Fibroblast of skin of abdomen (primary cell): ENCODE data around the gene NCKAP5.
A peak's percentile ranks its signal among the peaks of the same experiment; 100 is the strongest.

Source experiments
- DNase-seq: peaks from one replicate; pipeline ENCODE4 v3.0.0-alpha.2; 2013

NCKAP5 gene

GRCh38 chr2:133135035-133135654 lies 433.1 kb downstream of the NCKAP5 start:
- DNase-seq: no peak

- no peak for DNase-seq
Measured at GRCh38 chr2:133130548-133131246, 437.6 kb downstream of the NCKAP5 start.

DNA sequence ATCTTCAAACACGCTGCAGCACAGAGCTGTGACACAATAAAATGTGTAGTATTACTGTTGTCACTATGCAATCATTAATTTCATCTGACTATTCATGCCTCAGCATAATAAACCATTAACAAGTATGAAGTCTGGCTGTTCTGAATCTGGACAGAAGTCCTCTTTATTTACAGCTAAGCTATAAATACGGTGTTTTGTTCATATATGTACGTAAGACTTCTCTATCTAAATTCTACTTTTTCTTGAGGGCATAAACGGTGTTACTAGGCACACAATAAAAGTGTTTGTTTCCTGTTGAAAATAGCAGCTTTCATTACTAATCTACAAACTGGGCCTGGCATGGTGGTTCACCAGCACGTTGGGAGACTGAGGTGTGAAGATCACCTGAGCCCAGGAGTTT lies 443.8 kb downstream of the NCKAP5 start:
- DNase-seq: no peak

GRCh38 chr2:133123904-133124303 lies 444.4 kb downstream of the NCKAP5 start:
- no peak for DNase-seq

GRCh38 chr2:133123393-133123792 lies 444.9 kb downstream of the NCKAP5 start:
- no peak for DNase-seq

DNA sequence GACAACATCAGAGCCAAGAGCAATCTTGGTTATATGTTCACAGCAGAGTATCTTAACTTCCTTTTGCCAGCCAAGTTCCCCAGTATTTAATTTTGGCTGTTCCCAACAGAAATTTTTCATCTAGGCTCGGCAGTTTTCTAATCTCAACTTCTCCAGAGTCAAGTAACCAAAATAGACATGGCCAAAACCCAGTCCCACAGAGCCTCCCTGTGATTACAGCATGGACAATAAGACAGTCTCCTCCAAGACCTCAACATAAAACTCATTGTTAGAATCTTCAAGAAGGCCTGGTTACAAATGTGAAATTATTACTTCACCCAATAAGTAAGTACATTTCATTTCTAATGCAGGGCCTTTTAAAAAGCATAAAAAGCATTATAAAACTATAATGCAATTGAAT lies 445.7 kb downstream of the NCKAP5 start:
- no peak for DNase-seq

DNA sequence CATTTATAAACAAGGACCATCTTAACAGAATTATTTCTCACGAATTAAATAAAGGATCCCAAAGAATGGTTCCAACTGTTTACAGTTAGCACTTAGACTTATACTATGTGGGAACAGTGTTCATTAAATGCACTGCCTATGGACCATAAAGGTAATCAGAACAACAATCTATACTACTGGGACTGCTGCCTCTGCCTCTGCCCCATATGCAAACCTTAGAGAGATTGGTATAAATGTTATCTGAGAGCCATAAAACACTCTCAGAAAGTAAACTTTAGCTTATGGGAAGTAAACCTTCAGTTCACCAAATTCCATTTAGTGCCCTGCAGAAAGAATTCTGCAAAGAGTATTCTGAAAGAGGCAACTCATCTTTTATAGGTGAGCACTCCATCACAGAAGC lies 448.0 kb downstream of the NCKAP5 start:
- no peak for DNase-seq

DNA sequence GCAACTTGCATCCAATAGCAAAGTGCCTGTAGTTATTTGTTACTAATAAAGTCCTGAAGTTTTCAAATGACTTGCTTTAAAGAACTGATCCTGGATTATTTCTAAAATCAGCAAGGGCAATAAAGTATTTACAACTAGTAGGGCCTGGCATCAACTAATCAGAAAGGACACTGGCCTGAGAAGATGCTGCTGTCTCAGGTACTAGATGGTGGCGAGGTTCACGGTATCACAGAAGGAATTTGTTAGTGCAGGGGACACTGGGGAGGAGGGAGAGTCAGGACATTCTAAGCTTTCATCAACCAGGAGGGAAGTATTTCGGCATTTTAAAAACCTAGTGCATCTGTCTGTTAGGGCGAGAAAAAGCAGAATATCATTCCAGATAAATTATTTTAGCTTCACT lies 458.1 kb downstream of the NCKAP5 start:
- no peak for DNase-seq

GRCh38 chr2:133109772-133110171 lies 458.5 kb downstream of the NCKAP5 start:
- DNase-seq: peak; percentile 83

DNA sequence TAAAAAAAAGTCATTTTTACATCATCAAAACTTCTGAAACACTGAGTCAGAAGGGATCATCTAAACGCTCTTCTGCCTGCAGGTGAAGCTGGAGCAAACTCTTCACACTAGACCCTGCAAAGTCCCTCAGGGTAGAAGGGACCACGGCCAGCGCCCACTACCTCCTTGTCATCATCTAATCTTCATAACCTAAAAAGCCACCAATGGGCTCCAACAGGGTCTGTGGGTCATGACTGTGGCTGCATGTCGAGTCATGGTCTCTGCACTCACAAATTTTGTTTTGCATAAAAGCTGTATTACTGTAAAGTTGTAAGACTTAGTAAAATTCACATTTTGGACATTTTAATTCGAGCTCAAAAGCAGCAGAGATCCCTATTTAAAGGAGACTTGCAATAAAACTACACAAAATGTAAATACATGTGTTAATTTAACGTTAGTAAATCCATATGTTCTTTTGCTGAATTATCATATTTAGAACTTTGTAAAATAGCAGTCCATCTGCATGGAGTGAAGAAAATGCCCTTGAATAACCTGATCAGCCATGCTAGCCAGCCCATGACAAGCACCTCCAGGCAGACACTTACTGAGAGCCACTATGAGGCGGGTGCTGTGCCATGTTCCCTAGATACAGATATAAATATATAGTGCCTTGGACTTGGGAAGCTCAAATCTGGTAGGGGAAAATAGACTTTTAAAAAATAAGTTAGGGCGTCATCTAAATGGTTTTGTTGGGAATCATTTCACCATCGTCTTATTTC lies 461.0 kb downstream of the NCKAP5 start:
- no peak for DNase-seq

DNA sequence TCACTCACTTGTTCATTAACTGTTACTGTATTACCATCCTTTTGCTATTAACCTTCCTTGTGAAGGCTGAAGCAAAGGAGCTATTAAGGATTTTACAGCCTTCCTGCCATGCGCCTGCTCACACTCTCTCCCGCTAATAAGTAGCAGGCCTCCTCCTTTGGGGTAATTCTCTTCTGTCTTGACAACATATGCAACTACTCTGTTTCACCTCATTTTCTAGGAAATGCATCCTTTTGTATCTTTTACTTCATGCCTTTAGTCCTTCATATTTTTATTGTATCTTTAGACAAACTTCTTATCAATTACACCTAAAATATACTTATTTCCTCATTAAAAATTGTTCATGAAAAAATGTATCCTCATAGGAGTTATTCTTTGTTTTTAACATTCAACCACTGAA lies 463.4 kb downstream of the NCKAP5 start:
- no peak for DNase-seq

DNA sequence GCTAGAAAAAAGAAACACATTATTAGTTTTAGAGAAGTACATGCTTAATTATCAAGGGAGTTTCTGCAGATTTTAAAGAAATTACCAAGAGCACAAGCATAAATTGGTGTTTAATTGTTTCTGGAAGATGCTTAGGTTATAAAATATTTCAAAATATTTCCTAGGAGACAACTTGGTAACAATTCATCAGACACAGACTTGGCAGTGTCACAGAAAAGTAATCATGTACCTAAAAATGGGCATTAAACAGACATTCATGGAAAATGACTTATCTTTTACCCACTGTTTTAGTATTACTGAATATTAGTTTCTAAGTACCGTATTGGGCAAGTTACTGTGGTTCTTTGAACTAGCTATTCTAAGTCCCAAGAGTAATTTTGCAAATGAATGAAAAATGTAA lies 469.5 kb downstream of the NCKAP5 start:
- DNase-seq: no peak

GRCh38 chr2:133097666-133098065 lies 470.6 kb downstream of the NCKAP5 start:
- peak; percentile 31 for DNase-seq

GRCh38 chr2:133092571-133092970 lies 475.7 kb downstream of the NCKAP5 start:
- no peak for DNase-seq

DNA sequence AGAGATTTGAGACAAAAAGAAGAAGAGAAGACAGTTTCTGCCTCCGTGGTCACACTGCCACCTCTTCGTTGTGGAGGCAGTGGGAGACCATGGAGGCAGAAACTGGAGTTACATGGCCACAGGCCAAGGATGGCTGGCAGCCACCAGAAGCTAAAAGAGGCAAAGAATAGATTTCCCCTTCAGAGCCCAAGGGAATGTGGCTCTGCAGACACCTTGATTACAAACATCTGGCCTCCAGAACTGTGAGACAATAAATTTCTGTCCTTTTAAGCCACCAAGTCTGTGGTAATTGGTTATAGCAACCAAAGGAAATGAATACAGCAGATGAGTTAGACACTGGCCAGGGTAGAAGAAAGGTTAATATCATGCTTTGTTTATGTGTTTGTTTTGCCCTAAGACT lies 477.9 kb downstream of the NCKAP5 start:
- no peak for DNase-seq

DNA sequence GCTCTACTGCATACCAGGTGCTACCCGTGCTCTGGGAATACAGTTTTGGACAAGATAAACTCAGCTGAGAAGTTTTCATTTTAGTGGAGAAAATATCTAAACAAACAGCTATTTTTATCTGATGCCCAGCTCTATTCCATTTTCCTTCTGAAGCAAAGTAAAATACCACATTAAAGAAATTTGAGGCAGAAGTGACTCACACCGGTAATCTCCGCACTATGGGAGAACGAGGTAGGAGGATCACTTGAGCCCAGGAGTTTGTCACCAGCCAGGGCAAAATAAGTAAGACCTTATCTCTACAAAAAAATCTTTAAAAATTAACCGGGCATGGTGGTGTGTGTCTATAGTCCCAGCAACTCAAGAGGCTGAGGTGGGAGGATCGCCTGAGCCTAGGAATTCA lies 482.1 kb downstream of the NCKAP5 start:
- DNase-seq: no peak

DNA sequence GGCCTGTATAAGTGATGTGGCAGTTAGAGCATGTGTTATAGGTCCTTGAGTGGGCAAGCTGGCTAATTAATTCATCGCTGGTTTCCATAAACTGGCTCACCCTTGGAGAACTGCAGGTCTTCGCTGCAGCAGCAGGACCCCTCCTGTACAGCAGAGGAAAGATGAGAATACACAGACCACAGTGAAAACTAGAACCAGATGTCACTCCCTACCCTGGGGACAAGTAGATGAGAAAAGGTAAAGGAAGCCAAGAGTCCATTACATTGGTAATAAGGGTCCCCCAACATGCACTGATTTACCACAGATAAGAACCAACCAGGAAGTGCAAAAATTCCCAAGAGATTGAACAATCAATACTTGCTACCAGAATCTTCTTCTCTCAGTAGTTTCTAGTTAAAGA lies 482.6 kb downstream of the NCKAP5 start:
- DNase-seq: no peak

GRCh38 chr2:133082034-133082433 lies 486.2 kb downstream of the NCKAP5 start:
- no peak for DNase-seq

GRCh38 chr2:133080822-133081221 lies 487.4 kb downstream of the NCKAP5 start:
- DNase-seq: no peak

- DNase-seq: no peak
Measured at GRCh38 chr2:133078667-133079411, 489.4 kb downstream of the NCKAP5 start.

DNA sequence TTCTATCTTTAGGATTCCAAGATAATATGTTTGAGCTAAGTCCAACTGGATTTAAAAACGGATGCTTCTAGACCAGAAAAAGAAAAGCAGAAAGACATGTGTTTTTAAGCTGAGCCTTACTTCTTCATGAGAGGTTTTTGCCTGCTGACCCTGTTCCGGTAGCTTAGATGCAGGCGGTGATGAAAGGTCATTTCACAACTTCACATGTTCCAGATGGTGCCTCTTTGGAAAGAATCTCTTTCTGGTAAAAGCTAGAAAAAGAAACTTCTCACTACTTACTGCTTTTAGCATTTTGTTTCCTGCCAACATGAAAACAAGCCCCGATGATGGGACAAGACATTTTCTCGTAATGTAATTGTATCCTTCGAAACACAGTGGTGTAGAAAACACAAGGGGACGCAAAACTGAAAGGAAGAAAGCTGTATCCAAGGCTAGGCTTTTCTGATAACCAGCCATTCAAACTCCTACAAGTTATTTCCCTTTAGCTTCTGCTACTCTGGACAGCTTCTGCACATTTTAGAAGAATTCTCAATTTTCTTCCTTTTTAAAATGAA lies 490.9 kb downstream of the NCKAP5 start:
- no peak for DNase-seq

- DNase-seq: no peak
Measured at GRCh38 chr2:133072837-133073694, 495.2 kb downstream of the NCKAP5 start.
